ENCODE data around the gene USP19.

- TF ChIP-seq POLR2A (IDR thresholded peaks at IDR 0.05; ENCODE audit: low read depth, low read length), result no peak
- TF ChIP-seq TAF1 (IDR thresholded peaks at IDR 0.05; ENCODE audit: low read depth, low read length), result no peak
Observed at GRCh38 chr3:49134471-49135265, 14.0 kb upstream of the USP19 start.
